Brain microvascular endothelial cell (primary cell): Measurements from ENCODE around the gene CCT7.

ENCODE experiments used
- DNase-seq: peaks from one replicate; pipeline ENCODE4 v3.0.0-alpha.2; 2020
- H3K27ac ChIP-seq: fragments of 250-450 bp; sonication (Bioruptor Pico); 2 replicates; pipeline ENCODE4 v1.5.1; 2020; ENCODE audit warnings: mild to moderate bottlenecking, moderate library complexity
- H3K27me3 ChIP-seq: fragments of 250-450 bp; sonication (Bioruptor Pico); replicated peaks from 2 replicates; pipeline ENCODE4 v1.5.1; 2020; ENCODE audit warnings: mild to moderate bottlenecking
- H3K36me3 ChIP-seq: fragments of 250-450 bp; sonication (Bioruptor Pico); replicated peaks from 2 replicates; pipeline ENCODE4 v1.5.1; 2020; ENCODE audit warnings: mild to moderate bottlenecking
- H3K4me3 ChIP-seq: 2 replicates; pipeline ENCODE4 v1.5.1; 2011; ENCODE audit warnings: low read depth, mild to moderate bottlenecking, control low read depth, low read length, moderate library complexity
- in situ Hi-C: cut with HindIII; loops from 2 replicates; pipeline ENCODE4 v1.10.0; 2017; ENCODE audit warnings: low sequenced_read_pairs, low pct_ligation_motif_present
- TF ChIP-seq, protein P1 (sequence below): IDR thresholded peaks from 2 replicates; pipeline ENCODE4 v1.5.1; 2011; ENCODE audit warnings: low read depth, mild to moderate bottlenecking, moderate library complexity, low read length, control low read depth, inconsistent platforms; ENCODE audit errors: missing control alignments

CCT7 gene

DNA sequence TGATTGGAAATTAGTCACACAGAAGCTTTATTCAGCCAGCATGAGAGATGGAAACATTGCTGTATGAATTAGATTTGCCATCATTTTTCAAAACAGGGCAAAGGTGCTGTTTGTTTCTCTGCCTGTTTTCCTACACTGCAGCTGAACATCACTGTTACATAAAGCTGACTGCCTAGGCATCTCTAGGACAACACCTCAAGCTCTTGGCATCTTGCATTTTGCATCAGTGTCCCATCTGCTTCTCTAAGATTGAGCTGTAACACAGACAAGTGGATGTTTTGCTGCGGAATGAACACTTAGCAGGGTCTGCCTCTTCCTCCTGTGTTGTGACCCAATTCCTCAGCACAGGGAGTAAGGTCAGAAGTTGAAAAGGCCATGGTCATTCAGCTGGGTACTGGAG lies 4.9 kb downstream of the CCT7 start:
- Histone ChIP-seq H3K36me3 (peaks cover 30% of the 10 kb centered on the region), H3K4me3 (no peak overlapping the region), H3K27me3 (no peaks in the 10 kb centered on the region), H3K27ac (no peak overlapping the region)
- in situ Hi-C loops, result no loop called here
- TF ChIP-seq, protein P1, sequence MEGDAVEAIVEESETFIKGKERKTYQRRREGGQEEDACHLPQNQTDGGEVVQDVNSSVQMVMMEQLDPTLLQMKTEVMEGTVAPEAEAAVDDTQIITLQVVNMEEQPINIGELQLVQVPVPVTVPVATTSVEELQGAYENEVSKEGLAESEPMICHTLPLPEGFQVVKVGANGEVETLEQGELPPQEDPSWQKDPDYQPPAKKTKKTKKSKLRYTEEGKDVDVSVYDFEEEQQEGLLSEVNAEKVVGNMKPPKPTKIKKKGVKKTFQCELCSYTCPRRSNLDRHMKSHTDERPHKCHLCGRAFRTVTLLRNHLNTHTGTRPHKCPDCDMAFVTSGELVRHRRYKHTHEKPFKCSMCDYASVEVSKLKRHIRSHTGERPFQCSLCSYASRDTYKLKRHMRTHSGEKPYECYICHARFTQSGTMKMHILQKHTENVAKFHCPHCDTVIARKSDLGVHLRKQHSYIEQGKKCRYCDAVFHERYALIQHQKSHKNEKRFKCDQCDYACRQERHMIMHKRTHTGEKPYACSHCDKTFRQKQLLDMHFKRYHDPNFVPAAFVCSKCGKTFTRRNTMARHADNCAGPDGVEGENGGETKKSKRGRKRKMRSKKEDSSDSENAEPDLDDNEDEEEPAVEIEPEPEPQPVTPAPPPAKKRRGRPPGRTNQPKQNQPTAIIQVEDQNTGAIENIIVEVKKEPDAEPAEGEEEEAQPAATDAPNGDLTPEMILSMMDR, result no peak
- DNase-seq, result no peak

DNA sequence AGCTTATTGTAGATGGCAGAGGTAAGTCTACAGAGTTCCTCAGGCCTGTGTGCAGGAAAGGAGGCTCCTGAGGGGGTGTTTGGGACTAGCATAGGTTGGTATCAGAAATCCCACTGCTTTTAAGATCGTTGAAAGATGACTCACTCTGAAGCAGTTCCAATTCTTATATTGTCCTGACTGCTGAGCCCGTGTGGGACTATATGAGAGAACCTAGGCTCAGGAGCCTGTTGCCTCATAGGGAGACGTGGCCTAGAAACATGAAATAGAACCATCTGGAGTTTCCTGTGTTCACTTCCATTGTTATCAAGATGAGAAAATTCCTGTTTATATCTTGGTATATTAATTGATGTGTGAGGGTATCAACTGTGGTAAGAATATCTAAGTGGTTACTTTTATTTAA lies 5.7 kb downstream of the CCT7 start:
- peak; percentile 67 for DNase-seq
- H3K36me3 ChIP-seq, result peaks cover 38% of the 10 kb centered on the region
- no peak overlapping the region for H3K4me3 ChIP-seq
- H3K27ac ChIP-seq, result peak overlapping the region; percentile 50
- in situ Hi-C loops, result no loop called here
- TF ChIP-seq, protein P1, result no peak
- H3K27me3 ChIP-seq, result no peaks in the 10 kb centered on the region

DNA sequence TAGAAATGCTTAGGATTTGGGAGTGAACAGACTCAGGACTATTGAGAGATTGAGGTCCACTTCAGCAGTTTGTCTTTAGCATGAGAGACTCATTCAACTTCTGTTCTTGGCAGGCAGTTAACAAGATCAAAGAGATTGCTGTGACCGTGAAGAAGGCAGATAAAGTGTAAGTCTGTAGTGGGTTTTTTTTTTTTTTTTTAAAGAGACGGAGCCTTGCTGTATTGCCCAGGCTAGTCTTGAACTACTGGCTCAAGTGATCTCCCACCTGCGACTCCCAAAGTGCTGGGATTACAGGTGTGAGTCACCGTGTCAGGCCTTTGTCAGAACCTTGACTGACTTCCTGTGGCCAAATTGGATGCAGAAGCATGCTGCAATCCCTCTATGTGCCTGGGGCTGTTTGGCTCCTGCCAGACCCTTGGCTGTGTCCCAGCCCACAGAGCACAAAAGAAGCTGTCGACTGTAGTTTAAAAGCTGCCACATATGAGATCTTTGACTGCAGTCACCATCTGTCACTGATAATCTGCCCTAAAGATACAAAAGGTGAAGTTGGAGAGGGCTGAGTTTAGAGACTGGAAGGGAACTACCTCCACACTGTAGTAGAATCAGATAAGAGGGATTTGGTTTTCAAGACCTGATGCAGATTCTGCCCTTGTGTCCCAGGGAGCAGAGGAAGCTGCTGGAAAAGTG lies 9.9 kb downstream of the CCT7 start:
- Histone ChIP-seq H3K4me3 (no peak overlapping the region), H3K27me3 (no peaks in the 10 kb centered on the region), H3K27ac (no peak overlapping the region), H3K36me3 (peaks cover 74% of the 10 kb centered on the region)
- in situ Hi-C loops, result no loop called here
- no peak for DNase-seq
- TF ChIP-seq, protein P1, result no peak

DNA sequence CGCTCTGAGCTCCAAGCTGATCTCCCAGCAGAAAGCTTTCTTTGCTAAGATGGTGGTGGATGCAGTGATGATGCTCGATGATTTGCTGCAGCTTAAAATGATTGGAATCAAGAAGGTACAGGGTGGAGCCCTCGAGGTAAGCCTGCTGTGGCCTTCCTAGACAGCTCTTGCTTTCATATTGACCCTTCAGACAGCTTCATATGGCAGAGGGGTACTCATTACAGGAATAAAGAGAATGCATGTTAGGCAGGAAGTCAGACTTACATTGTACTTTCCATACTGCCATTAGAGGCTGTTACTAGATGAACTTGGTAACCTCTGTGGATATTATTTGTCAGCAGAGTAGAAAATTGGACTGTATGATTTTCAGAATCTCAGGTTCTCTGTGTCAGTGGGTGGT lies 10.5 kb downstream of the CCT7 start:
- in situ Hi-C loops, result no loop called here
- no peak for DNase-seq
- Histone ChIP-seq H3K27me3 (no peaks in the 10 kb centered on the region), H3K4me3 (no peak overlapping the region), H3K27ac (no peak overlapping the region), H3K36me3 (peaks cover 80% of the 10 kb centered on the region)
- TF ChIP-seq, protein P1, result no peak

DNA sequence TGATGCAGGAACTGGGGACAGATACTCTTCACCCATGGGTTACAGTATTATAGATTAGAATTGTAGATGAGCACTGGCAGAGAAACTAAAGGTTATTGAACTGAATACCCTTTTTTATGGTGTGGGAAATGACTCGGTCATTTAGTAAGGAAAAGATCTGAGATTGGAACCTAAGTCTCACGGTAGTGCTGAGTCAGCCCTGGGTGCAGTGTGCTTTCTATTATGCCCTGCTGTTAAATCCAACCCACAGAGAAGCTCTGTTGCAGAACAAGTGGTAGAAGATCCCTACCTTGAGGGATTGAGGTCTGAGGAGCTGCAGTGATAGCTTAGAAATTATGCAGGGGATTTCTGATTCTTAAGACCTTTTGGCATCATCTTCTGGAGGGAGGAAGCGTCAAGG lies 12.7 kb downstream of the CCT7 start:
- TF ChIP-seq, protein P1, result no peak
- Histone ChIP-seq H3K36me3 (peaks cover 82% of the 10 kb centered on the region), H3K27ac (no peak overlapping the region), H3K27me3 (no peaks in the 10 kb centered on the region), H3K4me3 (no peak overlapping the region)
- in situ Hi-C loops, result no loop called here
- DNase-seq, result no peak

DNA sequence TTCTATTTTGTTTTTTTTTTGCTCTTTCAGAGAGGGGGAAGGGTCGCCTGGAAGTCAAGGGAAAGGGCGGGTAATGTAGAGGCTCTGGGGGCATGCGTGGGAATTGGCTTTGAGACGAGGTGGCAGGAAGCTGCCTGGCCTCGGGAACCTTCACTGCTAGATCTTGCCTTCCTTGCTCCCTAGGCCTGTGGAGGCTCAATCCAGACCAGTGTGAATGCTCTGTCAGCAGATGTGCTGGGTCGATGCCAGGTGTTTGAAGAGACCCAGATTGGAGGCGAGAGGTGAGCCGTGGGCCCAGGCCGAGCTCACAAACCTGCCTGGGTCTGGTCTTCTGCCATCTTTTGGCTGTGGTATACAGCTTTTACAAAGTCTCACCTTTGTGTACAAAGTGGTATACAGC lies 15.5 kb downstream of the CCT7 start:
- H3K27ac ChIP-seq, result no peak overlapping the region
- H3K27me3 ChIP-seq, result no peaks in the 10 kb centered on the region
- DNase-seq, result no peak
- in situ Hi-C loops, result no loop called here
- TF ChIP-seq, protein P1, result no peak
- peaks cover 79% of the 10 kb centered on the region for H3K36me3 ChIP-seq
- no peak overlapping the region for H3K4me3 ChIP-seq
